ENCODE results near the gene ARF4. TPM values are rescaled to one million over a fixed set of nuclear protein-coding genes. Genes with fewer than 3 reads are reported as not detected.

Gene ARF4
- total and polyA plus RNA-seq, 10 of the 15 experiments (the other 5 are each of a cell fraction or from before 2014, with no cell fraction given), result 66.2 to 283 (median 128) TPM

GRCh38 chr3:57596495-57597126 lies 533 bp downstream of the ARF4 start:
- DNase-seq (ENCODE audit: low read depth, low spot score) (peak; percentile 9), ATAC-seq (peak; percentile 28), FAIRE-seq (no peak)
- CTCF ChIA-PET, result interaction anchor here (0.8 to 1.9 kb wide), 8 partner anchors 14 to 157 kb away, joined by 3 to 6 read pairs (median 4); partner anchors contain the start of gene PDE12
- WGBS (ENCODE audit: insufficient coverage, insufficient replicate concordance, low lambda C conversion rate, missing lambda C conversion rate), result 0% methylated on average over 31 of the region's 31 CpGs
- peak overlapping the region; percentile 63 for H3K4me2 ChIP-seq (ENCODE audit: control insufficient read depth, insufficient read depth)
- in situ Hi-C loops (cut with MboI), result no loop called here
- H3K4me3 ChIP-seq, result peak overlapping the region; percentile 91
- TSS peak; percentile 66 for BruUV-seq (replicated peaks)
- peaks cover 0 to 2% of the 10 kb centered on the region in 2 experiments; a peak in 2 of 4 replicates for H3K36me3 ChIP-seq (ENCODE audit: control insufficient read depth in 2 of 2, insufficient read depth in 2 of 2, low read length in 1 of 2)
- peak overlapping the region; percentile 73 for H2AFZ ChIP-seq (ENCODE audit: control insufficient read depth, low read depth, low read length)
- H3K9me3 ChIP-seq (replicated peaks; ENCODE audit: control insufficient read depth, insufficient read depth, low read length), result no peaks in the 10 kb centered on the region
- no peaks in the 10 kb centered on the region for H3K27me3 ChIP-seq (replicated peaks in 1 of 2; ENCODE audit: control insufficient read depth in 2 of 2, insufficient read depth in 2 of 2, low read length in 1 of 2)
- peaks cover 73% of the 10 kb centered on the region for H3K79me2 ChIP-seq (ENCODE audit: control insufficient read depth, insufficient read depth, low read length)
- POLR2A ChIA-PET, result interaction anchor here (0.6 to 5.0 kb wide), 8 partner anchors 10 to 220 kb away, joined by 3 to 36 read pairs (median 3); partner anchors contain the start of genes DENND6A, PDE12 and SLMAP
- intact Hi-C loops (cut with micrococcal nuclease; ENCODE audit: unreplicated experiment), result loop anchor here (1.0 to 5.0 kb wide), 4 partner anchors 40 to 161 kb away; partner anchors contain the start of genes PDE12 and SLMAP
- peak overlapping the region; percentile 97 for H3K9ac ChIP-seq (ENCODE audit: control insufficient read depth, insufficient read depth, low read length)
- no peaks in the 10 kb centered on the region; the same call in 1 of the 2 replicates for H3K4me1 ChIP-seq (ENCODE audit: control insufficient read depth, insufficient read depth, low read length)
- SMC1A ChIA-PET (ENCODE audit: uncharacterized antibody, unreplicated experiment), result interaction anchor here (0.6 to 2.4 kb wide), 9 partner anchors 36 to 259 kb away, joined by 3 to 14 read pairs (median 5); partner anchors contain the start of genes PDE12 and SLMAP
- RAD21 ChIA-PET (ENCODE audit: unreplicated experiment), result interaction anchor here (0.6 to 2.7 kb wide), 14 partner anchors 11 to 229 kb away, joined by 3 to 22 read pairs (median 4); partner anchors contain the start of genes PDE12 and SLMAP
- peak overlapping the region; percentile 95 for H3K27ac ChIP-seq (ENCODE audit: control insufficient read depth, insufficient read depth)
- no peaks in the 10 kb centered on the region for H4K20me1 ChIP-seq (ENCODE audit: control insufficient read depth, insufficient read depth)
- no peak for TF ChIP-seq USF1 (IDR thresholded peaks at IDR 0.05; ENCODE audit: borderline replicate concordance, extremely low read length, insufficient read depth, low read depth, low read length)
- peak; percentile 62 for TF ChIP-seq IKZF1 (conservative IDR thresholded peaks at IDR 0.05)
- no peak for TF ChIP-seq STAT1 (conservative IDR thresholded peaks at IDR 0.05)
- TF ChIP-seq KDM1A (IDR thresholded peaks at IDR 0.05; ENCODE audit: borderline replicate concordance), result no peak
- no peak for TF ChIP-seq IRF5 (IDR thresholded peaks at IDR 0.05; ENCODE audit: borderline replicate concordance)
- no peak for TF ChIP-seq NFXL1 (IDR thresholded peaks at IDR 0.05; ENCODE audit: borderline replicate concordance)
- TF ChIP-seq BCL11A (IDR thresholded peaks at IDR 0.05; ENCODE audit: low read depth, low read length), result no peak
- TF ChIP-seq SREBF2 (IDR thresholded peaks at IDR 0.05; ENCODE audit: low read length), result no peak
- no peak for TF ChIP-seq FOXK2 (IDR thresholded peaks at IDR 0.05)
- no peak for TF ChIP-seq PAX5 (IDR thresholded peaks at IDR 0.05; ENCODE audit: borderline replicate concordance, low read depth, low read length)
- TF ChIP-seq POLR2AphosphoS5 (IDR thresholded peaks at IDR 0.05; ENCODE audit: low read length), result no peak; the same call in 1 of the 2 replicates
- no peak for TF ChIP-seq EP300 (IDR thresholded peaks at IDR 0.05; ENCODE audit: borderline replicate concordance in 1 of 2, control insufficient read depth in 1 of 2, low read depth in 2 of 2, low read length in 2 of 2)
- 0 out of 2 replicates have a peak, but pooled peaks have one; percentile 19 for TF ChIP-seq RBBP5 (conservative IDR thresholded peaks at IDR 0.05)
- no peak for TF ChIP-seq CREB1 (IDR thresholded peaks at IDR 0.05; ENCODE audit: low read depth)
- no peak for TF ChIP-seq MYB (IDR thresholded peaks at IDR 0.05; ENCODE audit: borderline replicate concordance, low read depth, low read length)
- TF ChIP-seq POLR2A (IDR thresholded peaks at IDR 0.05; ENCODE audit: low read depth, low read length), result peak; percentile 15
- peak; percentile 69 for TF ChIP-seq RUNX3 (IDR thresholded peaks at IDR 0.05; ENCODE audit: low read length)
- TF ChIP-seq NR2F1 (conservative IDR thresholded peaks at IDR 0.05), result no peak
- TF ChIP-seq NFYA (IDR thresholded peaks at IDR 0.05; ENCODE audit: borderline replicate concordance, low read depth, low read length), result no peak
- no peak for TF ChIP-seq TCF12 (IDR thresholded peaks at IDR 0.05; ENCODE audit: low read depth, low read length)
- 0 out of 2 replicates have a peak, but pooled peaks have one; percentile 49 for TF ChIP-seq ASH2L (IDR thresholded peaks at IDR 0.05; ENCODE audit: borderline replicate concordance, low read depth)
- TF ChIP-seq ELK1 (IDR thresholded peaks at IDR 0.05; ENCODE audit: low read depth, low read length), result no peak
- no peak for TF ChIP-seq BMI1 (IDR thresholded peaks at IDR 0.05; ENCODE audit: borderline replicate concordance)
